HepG2 (cell line): Measurements from ENCODE around the gene OTUD7B. TPM values are rescaled to one million over a fixed set of nuclear protein-coding genes. Genes with fewer than 3 reads are reported as not detected.

Source experiments
- ARNTL ChIP-seq: sonication (generic); formaldehyde crosslinking; IDR thresholded peaks from 2 replicates; pipeline ENCODE4 v1.4.0; 2020; ENCODE audit warnings: mild to moderate bottlenecking, missing genetic modification reagents
- CBX5 ChIP-seq: sonication (generic); formaldehyde crosslinking; IDR thresholded peaks from 2 replicates; pipeline ENCODE4 v1.4.0; 2020; ENCODE audit warnings: missing genetic modification reagents, borderline replicate concordance
- CREB1 ChIP-seq, 2 experiments: fragments of 450-650 bp in 1 of 2; IDR thresholded peaks; 2 replicates each; pipeline ENCODE4 v1.6.1; 2016 to 2017; ENCODE audit warnings: control low read depth in 1 of 2, mild to moderate bottlenecking in 1 of 2, missing compliant biosample characterization in 1 of 2, missing genetic modification characterization in 1 of 2
- HOXA9 ChIP-seq: sonication (generic); formaldehyde crosslinking; IDR thresholded peaks from 2 replicates; pipeline ENCODE4 v1.8.1; 2022; ENCODE audit warnings: missing genetic modification reagents, mild to moderate bottlenecking, moderate library complexity, borderline replicate concordance
- KAT8 ChIP-seq: IDR thresholded peaks from 2 replicates; pipeline ENCODE4 v1.6.1; 2016; ENCODE audit warnings: missing genetic modification reagents, missing compliant biosample characterization
- MED1 ChIP-seq: sonication (generic); formaldehyde crosslinking; IDR thresholded peaks from 2 replicates; pipeline ENCODE4 v1.4.0; 2020; ENCODE audit warnings: missing genetic modification reagents
- PRPF4 ChIP-seq: fragments of 200-400 bp; formaldehyde crosslinking; IDR thresholded peaks from 2 replicates; pipeline ENCODE4 v1.6.1; 2016; ENCODE audit warnings: low read length, low read depth; ENCODE audit not compliant: poor library complexity, severe bottlenecking
- SIX4 ChIP-seq: sonication (generic); formaldehyde crosslinking; IDR thresholded peaks from 2 replicates; pipeline ENCODE4 v1.4.0; 2020; ENCODE audit warnings: missing genetic modification reagents
- ZNF10 ChIP-seq: sonication (generic); formaldehyde crosslinking; IDR thresholded peaks from 2 replicates; pipeline ENCODE4 v1.4.0; 2020; ENCODE audit warnings: mild to moderate bottlenecking, low read depth, missing genetic modification reagents, borderline replicate concordance
- ZNF17 ChIP-seq: sonication (generic); formaldehyde crosslinking; IDR thresholded peaks from 2 replicates; pipeline ENCODE4 v1.5.0; 2020; ENCODE audit warnings: mild to moderate bottlenecking, missing genetic modification reagents
- ZNF337 ChIP-seq: sonication (generic); formaldehyde crosslinking; IDR thresholded peaks from 2 replicates; pipeline ENCODE4 v1.5.1; 2020; ENCODE audit warnings: missing genetic modification reagents, low read depth, mild to moderate bottlenecking, borderline replicate concordance
- ZNF557 ChIP-seq: sonication (generic); formaldehyde crosslinking; IDR thresholded peaks from 2 replicates; pipeline ENCODE4 v1.4.0; 2020; ENCODE audit warnings: missing genetic modification reagents
- ZNF766 ChIP-seq: sonication (generic); formaldehyde crosslinking; IDR thresholded peaks from 2 replicates; pipeline ENCODE4 v1.5.0; 2020; ENCODE audit warnings: missing genetic modification reagents, borderline replicate concordance
- ZNF780A ChIP-seq: sonication (generic); formaldehyde crosslinking; IDR thresholded peaks from 2 replicates; pipeline ENCODE4 v1.8.0; 2022; ENCODE audit warnings: mild to moderate bottlenecking, missing genetic modification reagents, moderate library complexity
- polyA plus RNA-seq, 8 experiments: library from polyadenylated mRNA; depleted of rRNA in 3 of 8; stranded (reverse) in 7 of 8; unstranded in 1 of 8; fragments of >200 nt; fragmentation: Illumina TruSeq in 4 of 8; extraction: Trizol in 4 of 8; gene quantifications; 2 replicates each; pipeline versions ENCODE4 v1.2.1 to v1.2.3, GENCODE V29; 2011 to 2016; ENCODE audit warnings: low read depth in 4 of 8, missing spikeins in 1 of 8, mixed read lengths in 1 of 8; ENCODE audit not compliant: insufficient read depth in 1 of 8
- total RNA-seq, 5 experiments: library from RNA; depleted of rRNA; stranded (reverse); fragments of >200 nt; fragmentation: Illumina TruSeq; extraction: Trizol; gene quantifications; 2 replicates each; pipeline ENCODE4 v1.2.3, GENCODE V29; 2016; ENCODE audit warnings: low read depth in 1 of 5
- TF ChIP-seq, protein P1 (sequence below): sonication (generic); formaldehyde crosslinking; IDR thresholded peaks from 2 replicates; pipeline ENCODE4 v1.5.1; 2020; ENCODE audit warnings: mild to moderate bottlenecking, missing genetic modification reagents, moderate library complexity
- TF ChIP-seq, protein P2 (sequence below): sonication (generic); formaldehyde crosslinking; IDR thresholded peaks from 2 replicates; pipeline ENCODE4 v1.5.1; 2020; ENCODE audit warnings: missing genetic modification reagents, mild to moderate bottlenecking, borderline replicate concordance
- TF ChIP-seq, protein P3 (sequence below): sonication (generic); formaldehyde crosslinking; IDR thresholded peaks from 2 replicates; pipeline ENCODE4 v1.4.0; 2020; ENCODE audit warnings: missing genetic modification reagents, borderline replicate concordance
- TF ChIP-seq, protein P4 (sequence below): sonication (generic); formaldehyde crosslinking; IDR thresholded peaks from 2 replicates; pipeline ENCODE4 v1.5.0; 2020; ENCODE audit warnings: missing genetic modification reagents

The OTUD7B gene
- total and polyA plus RNA-seq, 2 of the 13 experiments (the other 11 are each of a cell fraction or from before 2014, with no cell fraction given): 5.1 to 11.2 TPM

DNA sequence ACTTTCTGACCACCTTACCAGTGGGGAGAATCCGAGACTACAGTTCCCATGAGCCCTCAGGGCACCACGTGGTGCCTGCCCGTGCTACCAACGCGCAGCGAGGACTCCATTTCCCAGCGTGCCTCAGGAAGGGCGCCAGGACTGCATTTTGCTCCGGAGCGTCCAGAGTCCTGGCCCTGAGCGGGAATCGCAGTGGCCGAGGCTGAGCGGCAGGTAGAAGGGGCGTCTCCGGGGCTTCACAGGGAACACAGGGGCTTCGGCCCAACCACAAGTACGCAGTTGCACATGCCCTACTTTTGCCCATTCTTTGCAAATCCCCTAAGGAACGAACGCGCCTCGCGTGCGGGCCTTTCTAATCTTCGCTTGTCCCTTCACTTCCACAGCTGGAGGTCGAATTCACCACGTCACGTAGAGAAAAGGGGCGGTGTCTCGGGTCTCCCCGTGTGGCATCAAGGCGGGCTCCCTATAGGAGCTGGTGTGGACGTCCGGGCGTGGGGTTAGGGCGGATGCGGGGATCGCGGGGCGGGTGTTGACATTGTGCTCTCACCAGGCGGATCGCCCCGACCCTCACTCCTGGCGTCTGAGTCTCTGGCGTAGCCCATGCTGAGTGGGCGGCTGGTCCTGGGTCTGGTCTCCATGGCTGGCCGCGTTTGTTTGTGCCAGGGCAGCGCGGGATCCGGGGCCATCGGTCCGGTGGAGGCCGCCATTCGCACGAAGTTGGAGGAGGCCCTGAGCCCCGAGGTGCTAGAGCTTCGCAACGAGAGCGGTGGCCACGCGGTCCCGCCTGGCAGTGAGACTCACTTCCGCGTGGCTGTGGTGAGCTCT is 110.9 kb downstream of the OTUD7B start, which contains the start of gene BOLA1 (continued):
- TF ChIP-seq ZNF337 (CRISPR knock-in tag) (no peak), CBX5 (CRISPR knock-in tag) (no peak), CREB1 (IDR thresholded peaks at IDR 0.05) (peak; percentile 42; the same call in 1 of the 2 replicates), CREB1 (CRISPR knock-in tag; IDR thresholded peaks at IDR 0.05) (peak; percentile 82), ZNF780A (CRISPR knock-in tag) (no peak), KAT8 (CRISPR knock-in tag) (peak; percentile 80), ZNF557 (CRISPR knock-in tag) (no peak), ZNF10 (CRISPR knock-in tag) (no peak), MED1 (CRISPR knock-in tag) (peak; percentile 19; the same call in 1 of the 2 replicates), SIX4 (CRISPR knock-in tag) (no peak), ZNF766 (CRISPR knock-in tag) (no peak), HOXA9 (CRISPR knock-in tag) (peak; percentile 52; the same call in 1 of the 2 replicates), ARNTL (CRISPR knock-in tag) (0 out of 2 replicates have a peak, but pooled peaks have one; percentile 20), PRPF4 (no peak), ZNF17 (CRISPR knock-in tag) (no peak)
- TF ChIP-seq, protein P1, sequence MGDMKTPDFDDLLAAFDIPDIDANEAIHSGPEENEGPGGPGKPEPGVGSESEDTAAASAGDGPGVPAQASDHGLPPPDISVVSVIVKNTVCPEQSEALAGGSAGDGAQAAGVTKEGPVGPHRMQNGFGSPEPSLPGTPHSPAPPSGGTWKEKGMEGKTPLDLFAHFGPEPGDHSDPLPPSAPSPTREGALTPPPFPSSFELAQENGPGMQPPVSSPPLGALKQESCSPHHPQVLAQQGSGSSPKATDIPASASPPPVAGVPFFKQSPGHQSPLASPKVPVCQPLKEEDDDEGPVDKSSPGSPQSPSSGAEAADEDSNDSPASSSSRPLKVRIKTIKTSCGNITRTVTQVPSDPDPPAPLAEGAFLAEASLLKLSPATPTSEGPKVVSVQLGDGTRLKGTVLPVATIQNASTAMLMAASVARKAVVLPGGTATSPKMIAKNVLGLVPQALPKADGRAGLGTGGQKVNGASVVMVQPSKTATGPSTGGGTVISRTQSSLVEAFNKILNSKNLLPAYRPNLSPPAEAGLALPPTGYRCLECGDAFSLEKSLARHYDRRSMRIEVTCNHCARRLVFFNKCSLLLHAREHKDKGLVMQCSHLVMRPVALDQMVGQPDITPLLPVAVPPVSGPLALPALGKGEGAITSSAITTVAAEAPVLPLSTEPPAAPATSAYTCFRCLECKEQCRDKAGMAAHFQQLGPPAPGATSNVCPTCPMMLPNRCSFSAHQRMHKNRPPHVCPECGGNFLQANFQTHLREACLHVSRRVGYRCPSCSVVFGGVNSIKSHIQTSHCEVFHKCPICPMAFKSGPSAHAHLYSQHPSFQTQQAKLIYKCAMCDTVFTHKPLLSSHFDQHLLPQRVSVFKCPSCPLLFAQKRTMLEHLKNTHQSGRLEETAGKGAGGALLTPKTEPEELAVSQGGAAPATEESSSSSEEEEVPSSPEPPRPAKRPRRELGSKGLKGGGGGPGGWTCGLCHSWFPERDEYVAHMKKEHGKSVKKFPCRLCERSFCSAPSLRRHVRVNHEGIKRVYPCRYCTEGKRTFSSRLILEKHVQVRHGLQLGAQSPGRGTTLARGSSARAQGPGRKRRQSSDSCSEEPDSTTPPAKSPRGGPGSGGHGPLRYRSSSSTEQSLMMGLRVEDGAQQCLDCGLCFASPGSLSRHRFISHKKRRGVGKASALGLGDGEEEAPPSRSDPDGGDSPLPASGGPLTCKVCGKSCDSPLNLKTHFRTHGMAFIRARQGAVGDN (CRISPR knock-in tag): peak; percentile 86
- TF ChIP-seq, protein P2, sequence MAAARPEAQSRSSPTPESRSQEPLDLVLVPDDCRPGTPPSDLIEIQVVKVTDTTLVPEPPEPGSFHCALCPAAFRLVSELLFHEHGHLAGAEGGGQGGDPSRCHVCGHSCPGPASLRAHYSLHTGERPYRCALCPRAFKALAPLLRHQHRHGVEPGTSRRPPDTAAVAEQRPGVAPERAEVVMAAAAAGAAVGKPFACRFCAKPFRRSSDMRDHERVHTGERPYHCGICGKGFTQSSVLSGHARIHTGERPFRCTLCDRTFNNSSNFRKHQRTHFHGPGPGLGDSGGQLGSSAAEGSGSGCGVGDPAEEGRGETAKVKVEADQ: no peak
- TF ChIP-seq, protein P3, sequence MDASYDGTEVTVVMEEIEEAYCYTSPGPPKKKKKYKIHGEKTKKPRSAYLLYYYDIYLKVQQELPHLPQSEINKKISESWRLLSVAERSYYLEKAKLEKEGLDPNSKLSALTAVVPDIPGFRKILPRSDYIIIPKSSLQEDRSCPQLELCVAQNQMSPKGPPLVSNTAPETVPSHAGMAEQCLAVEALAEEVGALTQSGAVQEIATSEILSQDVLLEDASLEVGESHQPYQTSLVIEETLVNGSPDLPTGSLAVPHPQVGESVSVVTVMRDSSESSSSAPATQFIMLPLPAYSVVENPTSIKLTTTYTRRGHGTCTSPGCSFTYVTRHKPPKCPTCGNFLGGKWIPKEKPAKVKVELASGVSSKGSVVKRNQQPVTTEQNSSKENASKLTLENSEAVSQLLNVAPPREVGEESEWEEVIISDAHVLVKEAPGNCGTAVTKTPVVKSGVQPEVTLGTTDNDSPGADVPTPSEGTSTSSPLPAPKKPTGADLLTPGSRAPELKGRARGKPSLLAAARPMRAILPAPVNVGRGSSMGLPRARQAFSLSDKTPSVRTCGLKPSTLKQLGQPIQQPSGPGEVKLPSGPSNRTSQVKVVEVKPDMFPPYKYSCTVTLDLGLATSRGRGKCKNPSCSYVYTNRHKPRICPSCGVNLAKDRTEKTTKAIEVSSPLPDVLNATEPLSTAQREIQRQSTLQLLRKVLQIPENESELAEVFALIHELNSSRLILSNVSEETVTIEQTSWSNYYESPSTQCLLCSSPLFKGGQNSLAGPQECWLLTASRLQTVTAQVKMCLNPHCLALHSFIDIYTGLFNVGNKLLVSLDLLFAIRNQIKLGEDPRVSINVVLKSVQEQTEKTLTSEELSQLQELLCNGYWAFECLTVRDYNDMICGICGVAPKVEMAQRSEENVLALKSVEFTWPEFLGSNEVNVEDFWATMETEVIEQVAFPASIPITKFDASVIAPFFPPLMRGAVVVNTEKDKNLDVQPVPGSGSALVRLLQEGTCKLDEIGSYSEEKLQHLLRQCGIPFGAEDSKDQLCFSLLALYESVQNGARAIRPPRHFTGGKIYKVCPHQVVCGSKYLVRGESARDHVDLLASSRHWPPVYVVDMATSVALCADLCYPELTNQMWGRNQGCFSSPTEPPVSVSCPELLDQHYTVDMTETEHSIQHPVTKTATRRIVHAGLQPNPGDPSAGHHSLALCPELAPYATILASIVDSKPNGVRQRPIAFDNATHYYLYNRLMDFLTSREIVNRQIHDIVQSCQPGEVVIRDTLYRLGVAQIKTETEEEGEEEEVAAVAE: 0 out of 2 replicates have a peak, but pooled peaks have one; percentile 39
- TF ChIP-seq, protein P4, sequence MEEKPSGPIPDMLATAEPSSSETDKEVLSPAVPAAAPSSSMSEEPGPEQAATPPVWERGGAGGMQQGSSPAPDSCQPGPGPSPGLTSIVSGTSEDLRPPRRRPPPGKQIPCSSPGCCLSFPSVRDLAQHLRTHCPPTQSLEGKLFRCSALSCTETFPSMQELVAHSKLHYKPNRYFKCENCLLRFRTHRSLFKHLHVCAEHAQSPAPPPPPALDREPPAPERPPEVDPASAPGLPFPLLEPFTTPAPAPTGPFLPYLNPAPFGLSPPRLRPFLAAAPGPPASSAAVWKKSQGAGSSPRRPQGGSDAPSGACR (CRISPR knock-in tag): no peak
